HG03039 (cell line): ENCODE data around the gene PANK4.

ENCODE experiments used
- ATAC-seq: cut with Tn5 transposase; IDR thresholded peaks from one replicate; pipeline ENCODE4 v1.9.1; 2021; ENCODE audit warnings: mild to moderate bottlenecking, moderate library complexity; ENCODE audit not compliant: unreplicated experiment

Gene PANK4

GRCh38 chr1:2514863-2515762 is 11.3 kb downstream of the PANK4 start:
- ATAC-seq, result no peak

GRCh38 chr1:2513939-2514652 is 12.3 kb downstream of the PANK4 start:
- no peak for ATAC-seq

DNA sequence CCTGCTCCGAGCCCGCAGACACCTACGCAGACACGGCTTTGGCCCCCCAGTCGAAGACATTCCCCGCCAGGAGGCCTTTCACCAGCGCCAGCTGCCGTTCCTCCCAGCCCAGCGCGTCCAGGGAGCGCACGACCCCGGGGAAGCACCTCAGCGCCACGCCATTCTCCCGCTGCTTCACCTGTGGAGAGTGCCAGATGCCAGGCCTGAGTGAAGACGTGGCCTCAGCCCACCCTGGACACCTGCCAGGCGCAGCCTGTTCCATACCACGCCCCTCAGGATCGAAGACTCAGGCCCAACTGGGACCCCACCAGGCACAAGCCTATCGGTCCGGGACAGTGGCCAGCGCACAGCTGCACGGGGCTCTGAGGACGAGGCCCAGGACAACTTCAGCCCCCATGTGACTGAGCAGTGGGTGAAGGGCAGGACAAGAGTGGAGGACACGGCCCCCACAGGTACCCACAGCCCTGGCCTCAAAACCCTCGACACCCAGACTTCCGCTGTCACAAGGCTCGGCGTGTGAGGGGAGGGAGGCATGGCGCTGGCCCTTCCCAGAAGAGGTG is 13.5 kb downstream of the PANK4 start:
- ATAC-seq, result no peak

DNA sequence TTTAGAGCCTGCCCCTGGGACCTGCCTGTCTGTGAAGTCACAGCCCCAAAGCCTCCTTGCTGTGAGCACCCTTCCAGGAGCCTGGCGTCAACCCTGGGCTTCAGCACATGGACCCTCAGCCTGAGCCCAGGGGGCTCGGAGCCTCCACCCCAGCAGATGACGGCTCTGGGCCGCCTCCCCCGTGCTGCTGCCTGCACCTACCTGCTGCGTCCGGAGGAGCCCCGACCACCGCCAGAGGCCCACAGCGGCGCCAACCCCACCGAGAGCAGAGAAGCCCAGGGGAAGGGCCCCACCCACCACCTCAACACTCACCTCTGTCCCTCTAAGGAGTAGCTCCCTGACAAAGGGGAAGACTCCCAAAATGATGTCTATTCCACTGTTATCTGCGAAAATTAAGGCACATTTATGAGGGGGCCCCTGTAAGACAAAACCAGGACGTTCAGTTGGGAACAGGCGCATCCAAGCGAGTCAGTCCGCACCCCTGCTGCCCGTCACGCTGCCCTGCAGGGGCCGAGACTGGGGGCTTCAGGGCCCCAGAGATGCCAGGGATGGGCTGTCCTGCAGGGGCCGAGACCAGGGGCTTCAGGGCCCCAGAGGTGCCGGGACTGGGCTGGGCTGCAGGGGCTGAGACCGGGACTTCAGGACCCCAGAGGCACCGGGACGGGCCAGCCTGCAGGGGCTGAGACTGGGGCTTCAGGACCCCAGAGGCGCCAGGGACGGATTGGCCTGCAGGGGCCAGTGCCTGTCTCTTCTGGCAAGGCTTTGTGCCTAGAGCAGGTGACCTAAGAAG is 15.8 kb downstream of the PANK4 start:
- no peak for ATAC-seq

DNA sequence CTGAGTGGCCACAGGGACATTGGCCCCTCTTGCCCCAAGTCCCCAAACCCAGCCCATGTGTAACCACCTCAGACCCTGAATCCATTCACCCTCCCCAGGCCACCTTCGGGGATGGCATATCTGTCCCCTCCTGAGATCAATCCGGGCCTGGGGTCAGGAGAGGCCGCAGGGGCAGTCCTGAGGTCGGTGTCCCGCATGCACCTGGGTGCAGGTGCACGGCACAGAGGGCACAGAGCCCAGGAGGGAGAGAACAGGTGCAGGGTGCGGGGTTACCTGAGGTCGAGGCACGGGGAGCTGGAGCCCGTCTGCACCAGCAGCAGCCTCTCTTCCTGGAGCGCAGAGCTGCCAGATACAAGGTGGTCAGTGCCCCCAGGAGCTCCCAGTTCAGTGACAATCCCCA is 16.8 kb downstream of the PANK4 start:
- ATAC-seq, result no peak

- ATAC-seq, result no peak
Observed at GRCh38 chr1:2508751-2509150, 17.6 kb downstream of the PANK4 start.

- no peak for ATAC-seq
Observed at GRCh38 chr1:2508180-2508579, 18.2 kb downstream of the PANK4 start.

DNA sequence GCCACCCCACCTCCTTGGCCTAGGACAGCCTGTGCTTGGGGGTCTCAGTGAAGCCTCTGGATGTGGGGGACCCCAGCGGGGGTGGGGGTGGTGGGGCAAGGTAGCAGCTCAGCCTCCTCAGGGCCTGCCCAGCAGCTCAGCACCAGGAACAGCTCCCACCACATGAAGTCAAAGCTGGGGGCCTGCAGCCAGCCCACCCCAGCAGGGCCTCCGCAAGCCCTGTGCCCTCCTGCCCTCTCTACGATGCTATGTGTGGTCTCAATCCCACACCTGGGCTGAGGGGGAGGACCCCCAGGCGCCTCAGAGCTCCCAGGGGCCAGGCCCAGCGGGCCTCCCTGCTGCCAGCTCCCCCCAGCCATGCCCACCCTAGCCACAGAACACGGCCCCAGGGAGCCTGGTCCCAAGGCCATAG is 18.6 kb downstream of the PANK4 start:
- ATAC-seq, result no peak

DNA sequence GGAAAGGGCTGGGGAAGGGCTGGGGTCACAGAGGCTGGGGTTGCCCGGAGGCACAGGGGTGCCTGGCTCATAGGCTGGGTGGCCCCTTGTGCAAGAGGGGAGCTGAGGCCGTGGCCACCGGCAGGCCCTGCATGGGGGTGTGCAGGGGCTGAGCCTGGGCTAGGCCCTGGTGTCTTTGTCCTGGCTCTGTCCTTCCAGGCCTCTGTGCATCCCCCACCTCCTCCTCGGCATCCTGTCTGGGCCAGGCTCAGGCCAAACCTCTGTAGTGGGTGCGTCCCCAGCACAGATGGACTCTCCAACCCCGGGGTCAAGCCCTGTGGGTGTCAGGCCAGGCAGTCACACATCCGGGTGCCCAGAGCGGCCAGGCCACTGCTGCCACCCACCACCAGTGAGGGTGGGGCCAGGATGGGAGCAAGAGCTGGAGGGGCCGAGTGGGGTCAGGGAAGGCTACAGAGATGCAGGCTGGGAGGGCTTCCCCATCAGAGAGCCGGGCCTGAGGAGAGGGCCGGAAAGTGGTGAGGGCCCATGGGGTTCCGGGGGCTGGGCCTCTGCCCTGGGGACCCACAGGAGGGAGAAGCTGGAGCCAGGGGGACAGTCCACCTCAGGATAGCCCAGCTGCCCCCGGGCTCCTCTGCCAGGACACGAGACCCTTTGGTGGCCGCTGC is 19.4 kb downstream of the PANK4 start:
- no peak for ATAC-seq

DNA sequence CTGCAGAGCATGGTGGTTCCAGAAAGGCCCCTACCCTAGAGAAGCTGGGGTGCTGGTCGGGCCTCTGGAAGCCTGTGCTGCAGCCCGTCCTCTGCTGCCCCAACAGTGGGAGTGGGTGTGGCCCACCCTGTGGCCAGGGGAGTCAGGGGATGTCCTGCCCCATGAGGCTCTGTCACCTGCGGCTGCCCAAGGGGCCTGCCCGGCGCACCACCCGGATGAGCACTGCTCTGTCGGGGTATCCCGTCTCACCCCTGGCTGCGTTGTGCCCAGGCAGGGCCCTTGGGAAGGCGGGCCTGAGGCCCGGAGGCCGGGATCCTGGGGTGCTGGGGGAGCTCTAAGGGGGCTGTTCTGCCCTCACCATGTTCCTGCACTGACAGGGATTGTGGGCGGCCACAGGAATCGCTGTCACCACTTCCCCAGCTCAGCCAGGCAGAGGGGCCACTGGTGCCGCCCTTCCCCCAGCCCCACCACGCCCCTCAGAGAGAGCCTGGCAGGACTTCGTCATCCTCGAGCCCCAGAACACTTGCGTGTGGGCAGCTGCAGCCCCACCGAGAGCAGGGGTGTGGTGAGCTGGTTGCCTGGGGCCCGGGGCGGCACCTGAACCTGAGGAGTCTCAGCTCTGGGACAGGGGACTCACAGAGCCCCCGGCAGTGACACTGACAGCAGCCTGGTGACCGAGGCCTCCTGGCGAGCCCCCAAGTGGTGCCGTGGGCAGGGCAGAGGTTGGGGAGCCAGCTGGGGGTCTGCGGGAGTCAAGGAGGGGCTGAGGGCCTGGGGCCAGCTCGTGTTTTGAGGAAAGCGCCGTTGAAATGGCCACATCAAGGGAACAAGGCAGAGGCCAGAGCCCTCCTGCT is 20.2 kb downstream of the PANK4 start:
- ATAC-seq, result no peak

DNA sequence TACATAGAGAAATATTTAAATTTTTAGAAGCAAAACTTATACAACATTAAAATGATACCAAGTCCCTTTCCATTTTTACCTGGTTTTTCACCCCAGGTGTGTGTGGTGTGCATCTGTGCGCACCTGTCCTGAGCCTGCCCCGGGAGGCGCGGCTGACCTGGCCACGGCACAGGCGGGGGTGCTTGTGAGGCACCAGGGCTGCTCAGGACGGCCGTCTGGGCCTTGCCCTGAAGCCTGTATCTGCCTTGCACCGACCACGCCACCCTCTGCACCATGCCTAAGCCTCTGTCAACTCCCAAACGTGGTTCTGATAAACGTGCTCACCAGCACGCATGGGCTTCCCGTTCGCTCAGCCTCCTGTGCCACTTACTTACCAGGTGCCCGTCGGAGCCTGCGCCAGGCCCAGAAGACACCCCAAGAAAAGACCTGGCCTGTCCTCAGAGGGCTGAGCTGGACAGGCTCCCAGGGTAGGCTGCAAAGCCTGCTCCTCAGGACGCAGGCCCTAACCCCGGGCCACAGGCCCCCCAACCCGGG is 20.9 kb downstream of the PANK4 start:
- no peak for ATAC-seq

- ATAC-seq, result no peak
Observed at GRCh38 chr1:2504949-2505272, 21.5 kb downstream of the PANK4 start.

DNA sequence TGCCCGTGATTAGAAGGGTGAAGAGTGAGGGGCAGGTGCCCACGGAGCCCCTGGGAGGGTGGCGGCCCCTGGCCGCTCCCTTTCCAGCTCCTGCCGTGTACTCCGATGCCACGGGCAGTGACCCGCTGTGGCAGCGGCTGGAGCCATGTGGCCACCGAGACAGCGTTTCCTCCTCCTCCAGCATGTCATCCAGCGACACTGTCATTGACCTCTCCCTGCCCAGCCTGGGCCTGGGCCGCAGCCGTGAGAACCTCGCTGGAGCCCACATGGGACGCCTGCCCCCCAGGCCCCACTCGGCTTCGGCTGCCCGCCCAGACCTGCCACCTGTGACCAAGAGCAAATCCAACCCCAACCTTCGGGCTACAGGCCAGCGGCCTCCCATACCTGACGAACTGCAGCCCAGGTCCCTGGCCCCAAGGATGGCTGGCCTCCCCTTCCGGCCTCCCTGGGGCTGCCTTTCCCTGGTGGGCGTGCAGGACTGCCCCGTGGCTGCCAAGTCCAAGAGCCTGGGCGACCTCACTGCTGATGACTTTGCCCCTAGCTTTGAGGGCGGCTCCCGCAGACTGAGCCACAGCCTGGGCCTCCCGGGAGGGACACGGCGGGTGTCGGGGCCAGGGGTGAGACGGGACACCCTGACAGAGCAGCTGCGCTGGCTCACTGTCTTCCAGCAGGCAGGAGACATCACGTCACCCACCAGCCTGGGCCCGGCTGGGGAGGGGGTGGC is 22.0 kb downstream of the PANK4 start:
- no peak for ATAC-seq

DNA sequence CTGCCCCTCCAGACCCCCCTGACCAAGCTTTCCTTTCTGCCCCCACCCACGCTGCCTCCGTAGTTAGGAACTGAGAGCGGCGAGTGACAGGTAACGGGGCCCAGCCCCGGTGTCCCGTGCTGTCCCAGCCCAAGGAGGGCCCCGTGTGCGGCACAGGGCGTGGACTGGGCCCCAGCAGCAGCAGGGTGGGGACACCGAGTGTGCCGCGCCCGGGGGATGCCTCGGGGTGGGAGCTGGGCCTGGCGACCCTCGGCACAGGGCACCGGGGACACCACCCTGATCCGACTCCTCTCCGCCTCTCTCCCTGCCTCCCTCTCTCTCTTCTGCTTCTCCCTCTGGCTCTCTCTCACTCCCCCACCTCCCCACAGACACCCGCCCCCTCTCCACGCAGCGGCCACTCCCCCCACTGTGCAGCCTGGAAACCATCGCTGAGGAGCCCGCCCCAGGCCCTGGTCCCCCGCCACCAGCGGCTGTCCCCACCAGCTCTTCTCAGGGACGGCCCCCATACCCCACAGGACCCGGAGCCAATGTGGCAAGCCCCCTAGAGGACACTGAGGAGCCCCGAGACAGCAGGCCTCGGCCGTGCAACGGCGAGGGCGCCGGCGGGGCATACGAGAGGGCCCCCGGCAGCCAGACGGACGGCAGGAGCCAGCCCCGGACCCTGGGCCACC is 22.7 kb downstream of the PANK4 start:
- ATAC-seq, result no peak

DNA sequence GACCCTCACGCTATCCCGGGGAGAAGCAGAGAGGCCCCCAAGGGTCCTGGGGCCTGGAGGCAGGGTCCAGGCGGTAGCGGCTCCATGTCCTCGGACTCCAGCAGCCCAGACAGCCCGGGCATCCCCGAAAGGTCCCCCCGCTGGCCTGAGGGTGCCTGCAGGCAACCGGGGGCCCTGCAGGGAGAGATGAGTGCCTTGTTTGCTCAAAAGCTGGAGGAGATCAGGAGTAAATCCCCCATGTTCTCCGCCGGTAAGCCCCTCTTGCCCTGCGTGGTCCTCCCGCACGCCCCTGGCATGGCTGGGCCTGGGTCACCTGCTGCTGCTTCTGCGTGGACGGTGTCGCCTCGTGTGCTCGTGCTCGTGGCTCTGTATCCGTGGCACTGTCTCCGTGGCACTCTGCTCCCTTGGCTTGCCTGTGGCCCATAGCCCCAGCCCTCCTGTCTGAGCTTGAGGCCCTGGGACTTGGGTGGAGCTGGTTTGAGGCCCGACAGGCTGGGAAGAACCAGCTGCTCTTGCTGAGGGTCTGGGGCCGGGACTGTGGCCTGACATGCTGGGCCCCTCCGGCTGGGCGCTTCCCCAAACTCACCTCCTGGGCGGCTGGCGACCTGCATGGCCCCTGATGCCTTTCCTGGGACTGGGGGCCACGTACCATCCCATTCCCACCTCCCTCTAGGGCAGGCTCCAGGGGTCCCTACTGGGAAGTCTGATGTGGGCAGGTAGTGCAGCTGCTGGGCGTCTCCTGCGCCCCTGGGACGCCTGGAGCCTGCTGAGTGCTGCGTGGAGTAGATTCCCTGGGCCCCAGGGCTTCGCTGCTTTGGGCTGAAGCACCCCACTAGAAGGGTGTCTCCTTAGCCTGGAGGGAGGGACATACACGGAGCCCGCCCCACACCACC is 23.5 kb downstream of the PANK4 start:
- no peak for ATAC-seq

DNA sequence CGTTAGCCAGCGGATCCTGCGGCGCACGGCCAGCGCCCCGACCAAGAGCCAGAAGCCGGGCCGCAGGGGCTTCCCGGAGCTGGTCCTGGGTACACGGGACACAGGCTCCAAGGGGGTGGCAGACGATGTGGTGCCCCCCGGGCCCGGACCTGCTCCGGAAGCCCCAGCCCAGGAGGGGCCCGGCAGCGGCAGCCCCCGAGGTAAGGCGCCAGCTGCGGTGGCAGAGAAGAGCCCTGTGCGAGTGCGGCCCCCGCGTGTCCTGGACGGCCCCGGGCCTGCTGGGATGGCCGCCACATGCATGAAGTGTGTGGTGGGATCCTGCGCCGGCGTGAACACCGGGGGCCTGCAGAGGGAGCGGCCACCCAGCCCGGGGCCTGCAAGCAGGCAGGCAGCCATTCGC is 24.2 kb downstream of the PANK4 start:
- ATAC-seq, result no peak

DNA sequence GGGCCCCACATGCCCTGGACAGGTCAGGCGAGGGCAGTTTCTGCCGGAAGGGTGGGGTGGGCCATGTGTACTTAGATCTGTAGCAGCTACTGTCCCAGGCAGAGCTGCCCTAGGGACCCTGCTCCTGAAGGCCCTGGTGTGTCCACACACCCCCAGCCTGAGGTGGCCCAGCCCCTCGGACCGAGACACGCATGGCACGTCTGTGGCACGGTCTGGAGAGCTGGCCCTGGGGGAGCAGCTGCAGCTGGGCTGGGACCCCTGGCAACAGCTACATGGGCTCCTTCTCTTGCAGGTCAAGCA is 24.6 kb downstream of the PANK4 start:
- ATAC-seq, result no peak
